Gastrocnemius medialis (tissue), 4 donors: Measurements from ENCODE around the gene ZNF326. TPM values are rescaled to one million over a fixed set of nuclear protein-coding genes. Genes with fewer than 3 reads are reported as not detected.

ENCODE experiments used
- ATAC-seq, 2 donors: fragments of 150-250 bp; one replicate each; pipeline ENCODE4 v1.9.1; 2016
- DNase-seq, 2 donors: peaks; one replicate each; pipeline ENCODE4 v3.0.0-alpha.2; 2019
- H3K27ac ChIP-seq, 4 donors: fragments of 200-600 bp; sonication (generic); 1 replicate in 1 of 4; 2 replicates in 3 of 4; pipeline ENCODE4 v1.5.1; 2016 to 2018; ENCODE audit warnings: mild to moderate bottlenecking in 2 of 4, moderate library complexity in 1 of 4
- H3K27me3 ChIP-seq, 3 donors: fragments of 200-600 bp; sonication (generic) in 2 of 3; 1 replicate in 1 of 3; 2 replicates in 2 of 3; pipeline versions ENCODE4 v1.5.1 to v1.6.0; 2016 to 2019; ENCODE audit warnings: mild to moderate bottlenecking in 1 of 3, moderate library complexity in 1 of 3
- H3K36me3 ChIP-seq, 2 donors: fragments of 200-600 bp; sonication (generic) in 1 of 2; one replicate each; pipeline ENCODE4 v1.5.1; 2017 to 2018
- H3K4me1 ChIP-seq, 2 donors: fragments of 200-600 bp; sonication (generic) in 1 of 2; one replicate each; pipeline ENCODE4 v1.5.1; 2016 to 2017; ENCODE audit warnings: mild to moderate bottlenecking in 2 of 2
- H3K4me3 ChIP-seq, 4 donors: fragments of 200-600 bp; sonication (generic) in 3 of 4; 1 replicate in 1 of 4; 2 replicates in 3 of 4; pipeline ENCODE4 v1.5.1; 2016 to 2019; ENCODE audit warnings: mild to moderate bottlenecking in 2 of 4
- H3K9me3 ChIP-seq, 3 donors: fragments of 200-600 bp; sonication (generic) in 2 of 3; 1 replicate in 1 of 3; 2 replicates in 2 of 3; pipeline ENCODE4 v1.5.1; 2016 to 2019
- CTCF ChIP-seq, 5 experiments: fragments of 450-650 bp in 3 of 5; fragments of 200-600 bp in 2 of 5; sonication (generic) in 2 of 5; IDR thresholded peaks in 4 of 5; conservative IDR thresholded peaks in 1 of 5; 1 replicate in 4 of 5; 2 replicates in 1 of 5; pipeline ENCODE4 v1.5.1; 2016 to 2019; ENCODE audit warnings: antibody characterized with exemption in 5 of 5, mild to moderate bottlenecking in 3 of 5, moderate library complexity in 3 of 5
- POLR2A ChIP-seq, 2 donors: fragments of 450-650 bp; IDR thresholded peaks; one replicate each; pipeline ENCODE4 v1.6.1; 2017; ENCODE audit warnings: antibody characterized with exemption in 2 of 2, mild to moderate bottlenecking in 2 of 2, moderate library complexity in 2 of 2
- in situ Hi-C, 4 donors: fragments of 200-750 bp; cut with MboI; loops; one replicate each; pipeline versions ENCODE4 v1.15.0 to v1.8.0; 2017; ENCODE audit warnings: low sequenced_read_pairs in 4 of 4
- intact Hi-C: fragments of 100-400 bp; cut with DNase I; formaldehyde crosslinking; loops from one replicate; pipeline ENCODE4 v1.15.1; 2023; ENCODE audit warnings: low total_unique reads
- total RNA-seq, 4 donors: library from RNA; depleted of rRNA; stranded (reverse); fragments of >200 nt; gene quantifications; one replicate each; pipeline versions ENCODE4 v1.1.0 to v1.2.3, GENCODE V29; 2016

Gene ZNF326
- total RNA-seq, 4 donors from 2014 or later = 5.8 to 10.8 (median 9.2) TPM

DNA sequence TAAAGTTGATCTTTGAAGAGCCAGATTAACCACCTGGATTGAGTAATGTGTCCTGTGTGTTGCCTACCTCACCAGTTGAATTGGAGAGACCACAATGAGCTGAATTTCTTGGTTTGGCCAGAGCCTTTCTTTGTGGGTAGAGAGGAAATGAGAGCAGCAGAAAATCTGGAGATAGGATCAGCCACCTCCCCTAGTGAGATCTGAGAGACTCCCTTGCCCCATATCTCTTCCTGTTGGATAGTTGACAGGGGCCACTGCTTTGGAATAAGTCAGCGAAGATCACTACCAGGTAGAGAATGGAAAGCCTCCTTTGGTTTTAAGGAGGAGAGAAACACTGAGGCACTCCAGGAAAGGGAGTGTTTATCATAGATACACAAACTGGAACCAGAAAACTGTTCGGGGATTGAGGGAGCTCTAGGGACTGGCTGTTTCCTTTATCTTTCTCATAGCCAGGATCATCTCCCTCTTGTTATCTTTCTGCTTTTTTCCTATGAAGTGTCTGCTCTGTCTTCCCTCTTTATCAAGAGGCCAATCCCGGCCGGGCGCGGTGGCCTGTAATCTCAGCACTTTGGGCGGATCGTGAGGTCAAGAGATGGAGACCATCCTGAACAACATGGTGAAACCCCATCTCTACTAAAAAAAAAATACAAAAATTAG lies 21.3 kb upstream of the ZNF326 start:
- Histone ChIP-seq H3K4me1 (no peaks in the 10 kb centered on the region), H3K9me3 (no peaks in the 10 kb centered on the region), H3K36me3 (no peaks in the 10 kb centered on the region), H3K27me3 (no peaks in the 10 kb centered on the region), H3K27ac (no peak overlapping the region), H3K4me3 (no peak overlapping the region)
- in situ Hi-C loops (no loop called here), intact Hi-C loops (no loop called here)
- no peak for ATAC-seq
- TF ChIP-seq POLR2A (IDR thresholded peaks at IDR 0.05) = no peak
- no peak for TF ChIP-seq CTCF (IDR thresholded peaks at IDR 0.05 in 4 of 5, conservative IDR thresholded peaks at IDR 0.05 in 1 of 5)
- no peak for DNase-seq

- Histone ChIP-seq H3K36me3 (no peaks in the 10 kb centered on the region), H3K4me3 (no peak overlapping the region), H3K27ac (no peak overlapping the region), H3K4me1 (no peaks in the 10 kb centered on the region), H3K27me3 (no peaks in the 10 kb centered on the region), H3K9me3 (no peaks in the 10 kb centered on the region)
- no peak for DNase-seq
- intact Hi-C loops (no loop called here), in situ Hi-C loops (no loop called here)
- TF ChIP-seq POLR2A (IDR thresholded peaks at IDR 0.05) (no peak), CTCF (IDR thresholded peaks at IDR 0.05 in 4 of 5, conservative IDR thresholded peaks at IDR 0.05 in 1 of 5) (no peak)
- no peak for ATAC-seq
These were observed 20.7 kb upstream of the ZNF326 start for GRCh38 chr1:89974256-89974655.

GRCh38 chr1:89974696-89975470 lies 20.0 kb upstream of the ZNF326 start:
- Histone ChIP-seq H3K4me3 (no peak overlapping the region), H3K27ac (no peak overlapping the region), H3K9me3 (no peaks in the 10 kb centered on the region), H3K36me3 (no peaks in the 10 kb centered on the region), H3K27me3 (no peaks in the 10 kb centered on the region), H3K4me1 (no peaks in the 10 kb centered on the region)
- intact Hi-C loops (no loop called here), in situ Hi-C loops (loop anchor here in 1 of 4 donors (25.0 kb wide), 1 partner anchor 463 kb away; the partner anchor contains the start of gene LRRC8B)
- peak in 1 of 2 donors; percentile 71 for ATAC-seq
- TF ChIP-seq CTCF (IDR thresholded peaks at IDR 0.05 in 4 of 5, conservative IDR thresholded peaks at IDR 0.05 in 1 of 5) = no peak
- TF ChIP-seq POLR2A (IDR thresholded peaks at IDR 0.05) = no peak
- DNase-seq = no peak

DNA sequence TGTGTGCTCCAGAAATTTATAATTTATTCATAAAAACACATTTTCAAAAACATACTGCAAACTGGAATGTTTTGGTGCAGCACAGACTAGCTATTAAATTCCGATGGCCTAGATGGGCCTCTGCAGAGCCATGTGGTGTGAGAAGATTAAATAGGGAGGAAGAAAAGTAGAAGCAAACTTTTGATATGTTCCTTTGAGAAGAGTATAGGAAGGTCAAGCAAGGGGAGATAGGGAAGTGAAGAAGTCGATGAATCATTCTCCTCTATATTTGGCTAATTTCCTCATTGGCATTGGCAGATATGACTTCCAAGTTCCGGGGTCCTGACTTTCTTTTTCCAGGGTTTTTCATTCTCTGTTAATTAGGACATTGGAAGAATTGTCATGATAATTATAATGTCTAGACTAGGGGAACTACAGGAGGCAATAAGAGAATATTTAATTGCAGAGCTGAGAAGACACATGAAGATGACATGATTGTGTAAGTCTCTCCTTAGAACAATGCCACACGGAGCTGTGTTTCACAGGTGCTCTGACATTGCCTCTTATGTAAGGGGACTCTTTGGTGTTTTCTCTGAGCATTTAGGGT lies 19.3 kb upstream of the ZNF326 start:
- Histone ChIP-seq H3K4me1 (no peaks in the 10 kb centered on the region), H3K4me3 (no peak overlapping the region), H3K27me3 (no peaks in the 10 kb centered on the region), H3K36me3 (no peaks in the 10 kb centered on the region), H3K27ac (no peak overlapping the region), H3K9me3 (no peaks in the 10 kb centered on the region)
- intact Hi-C loops = no loop called here
- no peak for DNase-seq
- no peak for TF ChIP-seq CTCF (IDR thresholded peaks at IDR 0.05 in 4 of 5, conservative IDR thresholded peaks at IDR 0.05 in 1 of 5)
- TF ChIP-seq POLR2A (IDR thresholded peaks at IDR 0.05) = no peak
- in situ Hi-C loops = loop anchor here in 1 of 4 donors (25.0 kb wide), 1 partner anchor 463 kb away; the partner anchor contains the start of gene LRRC8B
- ATAC-seq = peak in 1 of 2 donors; percentile 58
